Activated T-cell treated with anti-CD3 and anti-CD28 coated beads for 24 hours (primary cell): ENCODE data around the gene ZFP36L1.

Source experiments
- DNase-seq: peaks from one replicate; pipeline ENCODE4 v3.0.0-alpha.2; 2020; ENCODE audit warnings: low read depth

ZFP36L1 gene

GRCh38 chr14:68738559-68738958, 54.3 kb downstream of the ZFP36L1 start:
- DNase-seq = no peak
